ENCODE results near the gene FBXW7. TPM values are rescaled to one million over a fixed set of nuclear protein-coding genes. Genes with fewer than 3 reads are reported as not detected.

FBXW7 gene
- polyA plus RNA-seq, 1 of the 3 experiments (the other 2 are of a cell fraction) = 7.7 TPM

DNA sequence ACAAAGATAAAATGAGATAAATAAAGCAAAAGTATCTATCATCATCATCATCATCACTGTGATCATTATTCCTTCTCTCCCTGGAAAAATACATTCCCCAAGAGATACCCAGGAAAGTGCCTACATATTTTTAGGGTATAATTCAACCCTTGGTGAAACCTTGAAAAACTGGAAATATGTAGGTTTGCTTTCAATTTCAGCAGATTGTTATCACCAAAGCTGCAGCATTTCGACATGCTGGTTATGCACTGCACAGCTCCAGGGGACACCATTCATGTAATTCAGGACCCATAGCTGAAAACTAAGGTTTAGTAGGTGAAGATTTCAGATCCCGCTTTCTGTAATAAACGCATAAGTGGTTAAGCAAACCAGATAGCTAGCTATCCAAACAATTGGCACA lies 28.4 kb upstream of the FBXW7 start:
- POLR2A ChIA-PET = interaction anchor here (1.2 kb wide), 1 partner anchor 27 kb away, joined by 3 read pairs; no protein-coding TSS in a partner anchor
- H3K9me3 ChIP-seq = no peaks in the 10 kb centered on the region
- H3K4me3 ChIP-seq (ENCODE audit: low read depth in 2 of 2, low read length in 1 of 2) = no peak overlapping the region
- H3K36me3 ChIP-seq (replicated peaks in 1 of 2; ENCODE audit: control insufficient read depth in 1 of 2, insufficient read depth in 2 of 2, low read length in 1 of 2) = no peaks in the 10 kb centered on the region
- TF ChIP-seq MEF2A (IDR thresholded peaks at IDR 0.05; ENCODE audit: borderline replicate concordance, low read depth) (no peak), CHD2 (IDR thresholded peaks at IDR 0.05; ENCODE audit: low read length, partially characterized antibody) (no peak), RAD21 (IDR thresholded peaks at IDR 0.05; ENCODE audit: low read length) (no peak), POLR2AphosphoS5 (IDR thresholded peaks at IDR 0.05; ENCODE audit: low read depth, low read length) (no peak), EP300 (IDR thresholded peaks at IDR 0.05; ENCODE audit: borderline replicate concordance in 1 of 2, low read depth in 1 of 2, low read length in 1 of 2) (no peak), SIN3A (IDR thresholded peaks at IDR 0.05; ENCODE audit: borderline replicate concordance, low read depth, low read length) (no peak), NFIC (IDR thresholded peaks at IDR 0.05; ENCODE audit: borderline replicate concordance) (no peak), GABPA (IDR thresholded peaks at IDR 0.05; ENCODE audit: low read depth) (no peak), RFX5 (IDR thresholded peaks at IDR 0.05; ENCODE audit: low read length) (no peak), FOXM1 (IDR thresholded peaks at IDR 0.05; ENCODE audit: low read depth) (no peak), TCF12 (IDR thresholded peaks at IDR 0.05) (no peak), GATA2 (CRISPR knock-in tag; IDR thresholded peaks at IDR 0.05) (no peak)
- TF ChIP-seq, protein P1, sequence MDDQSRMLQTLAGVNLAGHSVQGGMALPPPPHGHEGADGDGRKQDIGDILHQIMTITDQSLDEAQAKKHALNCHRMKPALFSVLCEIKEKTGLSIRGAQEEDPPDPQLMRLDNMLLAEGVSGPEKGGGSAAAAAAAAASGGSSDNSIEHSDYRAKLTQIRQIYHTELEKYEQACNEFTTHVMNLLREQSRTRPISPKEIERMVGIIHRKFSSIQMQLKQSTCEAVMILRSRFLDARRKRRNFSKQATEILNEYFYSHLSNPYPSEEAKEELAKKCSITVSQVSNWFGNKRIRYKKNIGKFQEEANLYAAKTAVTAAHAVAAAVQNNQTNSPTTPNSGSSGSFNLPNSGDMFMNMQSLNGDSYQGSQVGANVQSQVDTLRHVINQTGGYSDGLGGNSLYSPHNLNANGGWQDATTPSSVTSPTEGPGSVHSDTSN (IDR thresholded peaks at IDR 0.05) = no peak
- H3K9ac ChIP-seq = no peak overlapping the region
- CTCF ChIA-PET = interaction anchor here (1.6 to 2.1 kb wide), 2 partner anchors 14 to 63 kb away, joined by 5 read pairs; no protein-coding TSS in a partner anchor
- no peaks in the 10 kb centered on the region for H3K9me2 ChIP-seq
- H4K20me1 ChIP-seq (ENCODE audit: insufficient read depth) = no peaks in the 10 kb centered on the region
- H3K27me3 ChIP-seq (ENCODE audit: insufficient read depth) = no peaks in the 10 kb centered on the region
- no peak overlapping the region for H3K4me2 ChIP-seq
- H3K27ac ChIP-seq (ENCODE audit: low read depth in 2 of 2, low read length in 1 of 2) = no peak overlapping the region
- 92% methylated on average over 3 of the region's 3 CpGs for WGBS (ENCODE audit: low lambda C conversion rate)
- H3K4me1 ChIP-seq (ENCODE audit: control insufficient read depth in 1 of 2, insufficient read depth in 2 of 2, low read depth in 1 of 2, low read length in 1 of 2) = no peaks in the 10 kb centered on the region
- no peaks in the 10 kb centered on the region for H3F3A ChIP-seq (replicated peaks; ENCODE audit: insufficient read depth)
- no peak for DNase-seq
- no peak overlapping the region for H2AFZ ChIP-seq (ENCODE audit: low read depth)
- no peaks in the 10 kb centered on the region for H3K79me2 ChIP-seq (ENCODE audit: insufficient read depth)

DNA sequence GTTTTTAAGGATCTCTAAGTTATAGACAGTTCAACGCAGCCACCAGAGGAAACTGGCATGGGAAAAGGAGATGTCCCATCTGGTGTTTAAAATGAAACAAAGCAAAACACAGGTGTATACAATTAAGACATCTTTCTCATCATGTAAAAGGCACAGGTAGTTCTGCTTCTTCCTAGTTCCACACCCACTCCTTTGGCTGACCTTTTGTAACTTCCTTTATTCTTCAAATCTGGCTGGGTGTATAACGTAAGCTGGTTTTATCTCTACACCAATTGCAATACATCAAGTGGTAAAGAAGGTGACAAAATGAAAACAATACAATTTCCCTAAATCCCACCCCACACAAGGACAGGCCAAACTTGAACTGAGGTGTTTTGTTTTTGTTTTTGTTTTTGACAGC lies 27.3 kb upstream of the FBXW7 start:
- H3K9me2 ChIP-seq = no peaks in the 10 kb centered on the region
- no peak overlapping the region for H3K27ac ChIP-seq (ENCODE audit: low read depth in 2 of 2, low read length in 1 of 2)
- no peaks in the 10 kb centered on the region for H3K79me2 ChIP-seq (ENCODE audit: insufficient read depth)
- ChIA-PET CTCF (no interaction called here), POLR2A (no interaction called here)
- no peaks in the 10 kb centered on the region for H3K27me3 ChIP-seq (ENCODE audit: insufficient read depth)
- H3F3A ChIP-seq (replicated peaks; ENCODE audit: insufficient read depth) = no peaks in the 10 kb centered on the region
- no peak for TF ChIP-seq ELF1 (IDR thresholded peaks at IDR 0.05)
- no peak for TF ChIP-seq FOXM1 (IDR thresholded peaks at IDR 0.05; ENCODE audit: low read depth)
- TF ChIP-seq RAD21 (IDR thresholded peaks at IDR 0.05; ENCODE audit: low read length) = no peak
- no peak for TF ChIP-seq SIN3A (IDR thresholded peaks at IDR 0.05; ENCODE audit: borderline replicate concordance, low read depth, low read length)
- TF ChIP-seq EZH2phosphoT487 (IDR thresholded peaks at IDR 0.05; ENCODE audit: borderline replicate concordance, low read depth) = no peak
- TF ChIP-seq TEAD4 (IDR thresholded peaks at IDR 0.05; ENCODE audit: borderline replicate concordance, insufficient read depth) = no peak
- TF ChIP-seq, protein P2, sequence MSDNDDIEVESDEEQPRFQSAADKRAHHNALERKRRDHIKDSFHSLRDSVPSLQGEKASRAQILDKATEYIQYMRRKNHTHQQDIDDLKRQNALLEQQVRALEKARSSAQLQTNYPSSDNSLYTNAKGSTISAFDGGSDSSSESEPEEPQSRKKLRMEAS (IDR thresholded peaks at IDR 0.05; ENCODE audit: low read depth) = no peak
- no peak for TF ChIP-seq FOSL2 (IDR thresholded peaks at IDR 0.05; ENCODE audit: borderline replicate concordance, low read depth)
- no peak overlapping the region for H3K4me2 ChIP-seq
- no peak for DNase-seq
- H2AFZ ChIP-seq (ENCODE audit: low read depth) = no peak overlapping the region
- H3K36me3 ChIP-seq (replicated peaks in 1 of 2; ENCODE audit: control insufficient read depth in 1 of 2, insufficient read depth in 2 of 2, low read length in 1 of 2) = no peaks in the 10 kb centered on the region
- no peak overlapping the region for H3K9ac ChIP-seq
- no peaks in the 10 kb centered on the region for H3K9me3 ChIP-seq
- no peak overlapping the region for H3K4me3 ChIP-seq (ENCODE audit: low read depth in 2 of 2, low read length in 1 of 2)
- H4K20me1 ChIP-seq (ENCODE audit: insufficient read depth) = no peaks in the 10 kb centered on the region
- WGBS (ENCODE audit: low lambda C conversion rate) = 83% methylated on average over 2 of the region's 2 CpGs
- H3K4me1 ChIP-seq (ENCODE audit: control insufficient read depth in 1 of 2, insufficient read depth in 2 of 2, low read depth in 1 of 2, low read length in 1 of 2) = no peaks in the 10 kb centered on the region
